GM20000 (cell line): ENCODE results near the gene ZMYM4.
A peak's percentile ranks its signal among the peaks of the same experiment; 100 is the strongest.
"Not testable (repeated sequence)": the region's sequence is repeated elsewhere in the genome, so short reads cannot be mapped to it uniquely, and the experiment has no call there.

Experiments used
- DNase-seq: peaks from one replicate; pipeline ENCODE4 v3.0.0; 2012; ENCODE audit warnings: low spot score
- TF ChIP-seq, protein P1 (sequence below): IDR thresholded peaks from 2 replicates; pipeline ENCODE4 v1.5.1; 2012; ENCODE audit warnings: mild to moderate bottlenecking, control low read depth; ENCODE audit errors: extremely low read depth, missing control alignments

Gene ZMYM4

DNA sequence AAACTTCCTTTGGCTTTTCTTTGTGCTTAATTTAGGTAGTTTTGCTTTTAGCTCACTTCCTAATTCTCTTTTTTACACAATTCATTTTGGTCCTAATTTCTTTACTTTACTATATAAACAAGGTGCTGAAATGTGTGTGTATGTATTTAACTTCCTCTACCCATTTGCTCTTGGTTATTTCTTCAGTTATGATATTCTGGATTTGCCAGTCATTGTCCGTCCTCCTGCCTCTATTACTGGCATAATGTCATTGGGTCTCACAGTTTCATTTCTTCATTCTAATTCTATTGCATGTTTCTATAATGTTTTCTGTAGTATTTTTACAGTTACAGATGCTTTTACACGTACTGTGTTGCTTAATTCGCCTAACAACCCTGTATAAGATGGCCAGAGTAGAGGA lies 96.2 kb downstream of the ZMYM4 start:
- DNase-seq = peak; percentile 29
- TF ChIP-seq, protein P1, sequence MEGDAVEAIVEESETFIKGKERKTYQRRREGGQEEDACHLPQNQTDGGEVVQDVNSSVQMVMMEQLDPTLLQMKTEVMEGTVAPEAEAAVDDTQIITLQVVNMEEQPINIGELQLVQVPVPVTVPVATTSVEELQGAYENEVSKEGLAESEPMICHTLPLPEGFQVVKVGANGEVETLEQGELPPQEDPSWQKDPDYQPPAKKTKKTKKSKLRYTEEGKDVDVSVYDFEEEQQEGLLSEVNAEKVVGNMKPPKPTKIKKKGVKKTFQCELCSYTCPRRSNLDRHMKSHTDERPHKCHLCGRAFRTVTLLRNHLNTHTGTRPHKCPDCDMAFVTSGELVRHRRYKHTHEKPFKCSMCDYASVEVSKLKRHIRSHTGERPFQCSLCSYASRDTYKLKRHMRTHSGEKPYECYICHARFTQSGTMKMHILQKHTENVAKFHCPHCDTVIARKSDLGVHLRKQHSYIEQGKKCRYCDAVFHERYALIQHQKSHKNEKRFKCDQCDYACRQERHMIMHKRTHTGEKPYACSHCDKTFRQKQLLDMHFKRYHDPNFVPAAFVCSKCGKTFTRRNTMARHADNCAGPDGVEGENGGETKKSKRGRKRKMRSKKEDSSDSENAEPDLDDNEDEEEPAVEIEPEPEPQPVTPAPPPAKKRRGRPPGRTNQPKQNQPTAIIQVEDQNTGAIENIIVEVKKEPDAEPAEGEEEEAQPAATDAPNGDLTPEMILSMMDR = no peak

DNA sequence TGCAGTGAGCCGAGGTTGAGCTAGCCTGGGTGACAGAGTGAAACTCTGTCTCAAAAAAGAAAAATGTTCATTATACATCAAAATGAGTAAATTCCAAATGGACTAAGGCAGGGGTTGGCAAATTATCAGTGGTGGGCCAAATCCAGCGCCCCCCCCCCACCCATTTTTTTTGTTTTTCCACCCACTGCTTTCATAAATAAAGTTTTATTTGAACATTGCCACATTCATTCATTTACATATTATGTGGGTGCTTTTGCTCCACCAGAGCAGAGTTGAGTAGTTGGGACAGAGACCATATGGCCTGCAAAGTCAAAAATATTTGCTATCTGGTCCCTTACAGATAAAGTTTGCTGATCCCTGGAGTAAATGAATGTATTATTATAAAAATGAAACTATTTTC lies 99.4 kb downstream of the ZMYM4 start:
- no peak for DNase-seq
- TF ChIP-seq, protein P1 = no peak

DNA sequence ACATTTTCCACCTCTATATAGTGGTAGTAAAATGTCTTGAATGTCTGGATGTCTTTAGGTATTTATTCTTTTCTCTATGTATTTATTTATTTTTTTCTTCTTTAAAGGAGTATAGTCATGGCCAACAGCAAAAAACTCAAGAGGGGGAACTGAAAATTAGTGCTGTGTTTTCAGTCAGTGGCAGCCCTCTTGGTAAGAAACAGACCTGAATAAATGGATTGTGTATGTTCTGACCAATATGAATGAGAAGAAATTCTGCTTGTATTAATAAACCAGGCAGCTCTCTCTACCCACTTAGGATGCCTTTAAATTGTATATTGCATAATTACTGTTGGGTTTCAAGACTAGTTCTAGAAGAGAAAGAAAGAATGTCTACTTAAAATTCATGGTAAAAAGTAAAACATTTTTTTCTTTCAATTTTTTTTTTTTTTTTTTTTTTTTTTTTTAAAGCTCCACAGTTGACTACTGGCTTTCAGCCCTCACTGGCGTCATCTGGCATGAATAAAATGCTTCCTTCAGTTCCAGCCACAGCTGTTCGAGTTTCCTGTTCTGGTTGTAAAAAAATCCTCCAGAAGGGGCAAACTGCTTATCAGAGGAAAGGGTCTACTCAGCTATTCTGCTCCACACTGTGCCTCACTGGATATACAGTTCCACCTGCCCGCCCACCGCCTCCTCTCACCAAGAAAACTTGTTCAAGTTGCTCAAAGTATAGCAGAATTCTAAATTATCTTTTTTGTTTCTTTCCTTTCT lies 101.6 kb downstream of the ZMYM4 start:
- TF ChIP-seq, protein P1 = no peak
- DNase-seq = no peak

DNA sequence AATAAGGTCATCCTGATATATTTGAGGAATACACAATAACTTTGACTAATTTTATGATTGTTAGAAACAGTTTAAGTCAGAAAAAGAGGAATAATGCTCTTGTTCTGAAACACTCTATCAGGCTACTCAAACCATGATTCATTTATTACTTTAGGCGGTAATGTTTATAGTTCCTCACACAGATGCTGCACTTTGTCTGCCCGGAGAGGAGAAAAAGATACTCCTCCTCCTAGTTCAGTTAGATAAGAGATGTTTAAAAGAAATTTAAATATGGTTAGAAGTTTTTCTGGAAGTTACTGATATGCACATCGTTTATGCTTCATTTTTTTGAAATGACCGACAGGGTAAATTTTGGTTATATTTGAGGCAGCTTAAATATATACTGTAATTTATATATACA lies 103.0 kb downstream of the ZMYM4 start:
- TF ChIP-seq, protein P1 = no peak
- DNase-seq = no peak

DNA sequence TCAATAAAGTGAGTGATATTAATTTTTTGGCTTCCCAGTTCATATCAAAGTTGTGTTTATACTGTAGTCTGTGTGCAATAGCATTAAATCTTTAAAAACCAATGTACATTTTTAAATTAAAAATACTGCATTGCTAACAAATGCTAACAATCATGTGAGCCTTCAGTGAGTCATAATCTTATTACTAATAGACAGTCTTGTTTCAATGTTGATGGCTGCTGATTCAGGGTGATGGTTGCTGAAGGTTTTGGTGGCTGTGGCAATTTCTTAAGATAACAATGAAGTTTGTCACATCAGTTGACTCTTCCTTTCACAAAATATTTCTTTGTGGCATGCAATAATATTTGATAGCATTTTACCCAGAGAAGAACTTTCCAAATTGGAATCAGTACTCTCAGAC lies 109.0 kb downstream of the ZMYM4 start:
- TF ChIP-seq, protein P1 = no peak
- DNase-seq = no peak

DNA sequence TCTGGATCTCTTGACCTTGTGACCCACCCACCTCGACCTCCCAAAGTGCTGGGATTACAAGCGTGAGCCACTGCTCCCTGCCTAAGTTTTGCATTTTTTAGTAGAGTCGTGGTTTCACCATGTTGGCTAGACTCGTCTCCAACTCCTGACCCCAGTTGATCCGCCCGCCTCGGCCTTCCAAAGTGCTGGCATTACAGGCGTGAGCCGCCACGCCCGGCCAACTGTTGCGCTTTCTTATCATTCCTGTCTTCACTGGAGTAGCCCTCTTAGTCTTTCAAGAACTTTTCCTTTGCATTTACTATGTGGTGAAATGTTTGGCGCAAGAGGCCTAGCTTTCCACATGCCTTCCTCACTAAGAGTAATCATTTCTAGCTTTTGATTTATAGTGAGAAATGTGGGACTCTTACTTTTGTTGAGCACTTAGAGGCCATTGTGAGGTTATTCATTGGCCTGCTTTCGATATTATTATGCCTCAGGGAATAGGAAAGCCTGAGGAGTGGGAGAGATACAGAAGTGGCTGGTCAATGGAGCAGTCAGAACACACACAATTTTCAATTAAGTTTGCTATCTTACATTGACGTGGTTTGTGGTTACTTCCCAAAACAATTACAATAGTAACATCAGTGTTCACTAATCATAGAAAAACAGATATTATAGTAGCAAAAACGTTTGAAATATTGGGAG lies 111.0 kb downstream of the ZMYM4 start:
- no peak for DNase-seq
- TF ChIP-seq, protein P1 = no peak

DNA sequence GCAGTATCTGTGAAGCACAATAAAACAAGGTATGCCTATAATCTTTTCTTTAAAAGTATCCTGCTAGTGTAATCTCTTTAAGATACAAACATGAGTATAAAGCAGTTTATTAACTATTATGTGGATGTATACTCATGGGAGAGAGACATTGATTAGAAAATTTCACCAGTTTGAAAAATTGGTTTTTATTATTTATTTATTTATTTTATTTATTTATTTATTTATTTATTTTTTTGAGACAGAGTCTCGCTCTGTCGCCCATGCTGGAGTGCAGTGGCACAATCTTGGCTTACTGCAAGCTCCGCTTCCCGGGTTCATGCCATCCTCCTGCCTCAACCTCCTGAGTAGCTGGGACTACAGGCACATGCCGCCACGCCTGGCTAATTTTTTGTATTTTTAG lies 111.6 kb downstream of the ZMYM4 start:
- not testable (repeated sequence) for DNase-seq

DNA sequence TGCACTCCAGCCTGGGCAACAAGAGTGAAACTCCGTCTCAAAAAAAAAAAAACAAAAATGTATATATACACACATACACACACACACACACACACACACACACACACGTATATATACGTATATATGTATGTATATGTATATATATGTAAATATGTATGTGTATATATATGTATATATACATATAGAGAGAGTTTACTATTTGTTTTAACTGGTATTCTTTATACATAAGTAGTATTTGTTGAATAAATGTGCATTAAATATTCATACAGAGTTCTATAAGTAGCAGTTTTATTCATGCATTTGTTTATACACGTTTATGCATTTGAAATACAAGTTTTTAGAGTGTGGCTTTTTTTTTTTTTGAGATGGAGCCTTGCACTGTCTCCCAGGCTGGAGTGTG lies 113.6 kb downstream of the ZMYM4 start:
- DNase-seq = no peak
- TF ChIP-seq, protein P1 = no peak
